ENCODE measurements around the gene WDTC1. TPM values are rescaled to one million over a fixed set of nuclear protein-coding genes. Genes with fewer than 3 reads are reported as not detected.

Gene WDTC1
- total RNA-seq, 1 donor from 2014 or later = 18.3 TPM

DNA sequence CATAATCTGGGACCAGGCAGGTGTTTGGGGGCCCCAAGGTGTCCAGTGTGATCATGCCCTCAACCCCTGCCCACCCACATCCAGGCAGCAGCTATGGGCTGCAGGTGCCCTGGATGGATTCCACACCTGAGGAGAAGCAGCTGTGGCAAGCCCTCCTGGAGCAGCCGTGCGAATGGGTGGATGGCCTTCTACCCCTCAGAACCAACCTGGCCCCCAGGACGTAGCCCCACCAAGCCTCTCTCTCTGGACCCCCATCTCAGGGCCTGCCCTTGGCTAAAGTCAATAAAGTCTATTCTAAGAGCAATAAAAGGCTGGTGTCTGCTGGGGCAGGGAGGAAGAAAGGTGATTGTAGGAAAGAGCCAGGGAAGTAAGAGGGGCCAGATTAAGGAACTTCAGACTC lies 119.2 kb downstream of the WDTC1 start:
- no peak for DNase-seq (ENCODE audit: low read depth, low spot score)

DNA sequence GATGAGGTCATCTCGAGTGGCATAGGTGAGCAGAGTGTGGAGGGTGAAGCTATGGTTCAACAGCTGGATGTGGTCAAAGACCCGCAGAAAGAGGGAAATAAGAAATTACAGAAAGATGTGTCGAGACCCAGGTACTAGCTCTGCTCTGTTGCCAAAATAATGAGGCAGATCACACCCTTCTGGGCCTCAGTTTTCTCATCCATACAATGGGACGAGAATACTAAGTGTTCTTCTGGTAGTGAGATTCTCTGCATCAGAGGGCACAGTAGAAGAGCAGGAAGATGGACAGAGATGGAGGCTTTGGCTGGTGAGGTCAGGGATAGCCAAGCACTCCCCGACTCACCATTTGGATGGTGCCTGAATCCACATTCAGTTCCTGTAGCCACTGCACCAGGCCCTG lies 121.3 kb downstream of the WDTC1 start:
- DNase-seq (ENCODE audit: low read depth, low spot score) = no peak

DNA sequence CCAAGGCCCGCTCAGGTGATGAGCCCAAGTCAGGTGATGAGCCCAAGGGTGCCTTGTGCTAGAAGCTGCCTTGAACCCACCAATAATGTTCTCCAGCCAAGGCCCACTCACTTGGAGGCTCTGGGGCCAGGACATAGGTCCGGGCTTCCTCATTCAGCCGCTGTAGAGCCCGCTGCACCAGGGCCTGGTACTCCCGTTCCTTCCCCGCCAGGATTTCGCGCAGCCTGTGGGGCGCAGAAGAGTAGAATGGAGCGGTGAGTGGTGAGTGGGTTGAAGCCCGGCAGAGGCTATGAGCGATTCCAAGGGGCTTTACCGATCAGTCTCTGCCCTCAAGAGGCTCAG lies 121.8 kb downstream of the WDTC1 start:
- no peak for DNase-seq (ENCODE audit: low read depth, low spot score)

DNA sequence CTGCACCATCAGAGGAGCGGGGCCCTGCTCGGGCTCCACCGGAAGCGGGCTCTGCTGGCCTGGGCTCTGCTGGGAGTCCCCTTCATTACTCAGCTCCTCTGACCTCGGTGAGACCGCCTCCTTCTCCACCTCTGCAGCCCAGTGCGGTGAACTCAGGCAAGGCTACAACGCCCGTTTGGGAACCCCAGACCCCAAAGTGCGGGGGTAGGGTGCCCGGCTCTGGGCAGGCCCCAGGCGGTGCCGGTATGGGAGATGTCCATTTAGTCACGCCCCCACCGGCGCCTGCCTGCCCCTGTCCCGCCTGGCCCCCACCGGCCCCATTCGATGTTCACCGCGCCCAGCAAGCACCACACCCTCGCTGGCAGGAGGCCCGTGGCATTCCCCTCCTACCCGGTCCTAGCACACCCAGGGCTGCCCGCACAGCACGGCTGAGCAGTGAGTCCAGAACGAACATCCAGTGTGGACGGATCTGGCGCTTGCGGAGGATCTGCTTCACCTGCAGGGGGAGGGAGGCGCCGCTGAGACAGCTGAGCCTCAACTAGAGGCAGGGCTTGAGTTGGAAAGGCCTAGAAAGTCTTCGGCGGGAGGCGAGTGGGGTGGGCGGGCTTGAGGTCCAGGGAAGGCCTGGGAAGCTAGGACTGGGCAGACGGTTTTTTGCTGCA lies 122.3 kb downstream of the WDTC1 start:
- DNase-seq (ENCODE audit: low read depth, low spot score) = no peak

GRCh38 chr1:27357281-27358037 lies 123.0 kb downstream of the WDTC1 start:
- DNase-seq (ENCODE audit: low read depth, low spot score) = no peak

Other genes starting within 250 kb of the WDTC1 start
- gene TRNP1, start 240.9 kb upstream of the WDTC1 start, total RNA-seq = 10.9 and 12.3 TPM in 2 replicates
- gene TENT5B, start 221.8 kb upstream of the WDTC1 start, total RNA-seq = 0.59 and 0.71 TPM in 2 replicates
- 8.2 and 8.9 TPM in 2 replicates for gene SLC9A1, start 79.5 kb upstream of the WDTC1 start, total RNA-seq
- 26.3 and 33.2 TPM in 2 replicates for gene TMEM222, start 87.5 kb downstream of the WDTC1 start, total RNA-seq
- gene SYTL1, start 107.4 kb downstream of the WDTC1 start, total RNA-seq = under 0.01 and 0.78 TPM in 2 replicates
- 10.0 and 10.4 TPM in 2 replicates for gene MAP3K6, start 132.3 kb downstream of the WDTC1 start, total RNA-seq
- gene FCN3, start 140.2 kb downstream of the WDTC1 start, total RNA-seq = 0.07 TPM in 1 of 2 replicates, not detected in the other
- not detected in 2 replicates for gene CD164L2, start 148.7 kb downstream of the WDTC1 start, total RNA-seq
- gene GPR3, start 158.0 kb downstream of the WDTC1 start, total RNA-seq = 0.49 and 0.86 TPM in 2 replicates